Ovary (tissue), 9 donors: ENCODE measurements around the gene OR2L5. TPM values are rescaled to one million over a fixed set of nuclear protein-coding genes. Genes with fewer than 3 reads are reported as not detected.

ENCODE experiments used
- DNase-seq, 5 donors: peaks; one replicate each; pipeline ENCODE4 v3.0.0-alpha.2; 2019 to 2020
- H3K27ac ChIP-seq, 2 donors: fragments of 200-600 bp; one replicate each; pipeline versions ENCODE4 v1.5.1 to v1.8.0; 2019 to 2022
- H3K27me3 ChIP-seq: fragments of 200-600 bp; one replicate; pipeline ENCODE4 v1.8.0; 2022
- H3K36me3 ChIP-seq: fragments of 200-600 bp; sonication (generic); one replicate; pipeline ENCODE4 v1.5.1; 2019
- H3K4me1 ChIP-seq: one replicate; pipeline ENCODE4 v1.8.1; 2013; ENCODE audit warnings: mild to moderate bottlenecking, moderate library complexity; ENCODE audit not compliant: insufficient read depth
- H3K4me3 ChIP-seq: fragments of 200-600 bp; sonication (generic); one replicate; pipeline ENCODE4 v1.5.1; 2017
- H3K9me3 ChIP-seq, 2 donors: fragments of 200-600 bp in 1 of 2; sonication (generic) in 1 of 2; one replicate each; pipeline versions ENCODE4 v1.5.1 to v1.8.1; 2013 to 2019; ENCODE audit warnings: mild to moderate bottlenecking in 1 of 2, moderate library complexity in 1 of 2
- CTCF ChIP-seq, 3 donors: fragments of 450-650 bp in 2 of 3; fragments of 200-600 bp in 1 of 3; IDR thresholded peaks; one replicate each; pipeline versions ENCODE4 v1.5.1 to v1.8.0; 2016 to 2022; ENCODE audit warnings: antibody characterized with exemption in 3 of 3, mild to moderate bottlenecking in 1 of 3
- EP300 ChIP-seq: sonication (generic); formaldehyde crosslinking; IDR thresholded peaks from one replicate; pipeline ENCODE4 v1.6.1; 2017; ENCODE audit warnings: antibody characterized with exemption
- POLR2A ChIP-seq: fragments of 450-650 bp; IDR thresholded peaks from one replicate; pipeline ENCODE4 v1.6.1; 2017; ENCODE audit warnings: antibody characterized with exemption, mild to moderate bottlenecking, moderate library complexity
- WGBS, 3 donors: extraction: QIAGEN DNeasy Blood & Tissue Kit in 1 of 3; methylation state at CpG; one replicate each; pipeline versions ENCODE4 v1.1.5 to v1.1.7; 2013 to 2017; 5-methylcytosine and 5-hydroxymethylcytosine counted together
- intact Hi-C, 4 donors: fragments of 100-400 bp; cut with DNase I; formaldehyde crosslinking; loops; one replicate each; pipeline versions ENCODE4 v1.11.0 to v1.15.1; 2022 to 2023
- polyA plus RNA-seq, 2 donors: library from polyadenylated mRNA; stranded (reverse); fragments of 200-250 nt in 1 of 2; fragments of 350-450 nt in 1 of 2; fragmentation: Illumina TruSeq in 1 of 2; extraction: RNeasy Lipid Tissue Mini Kit (QIAGEN cat#74804) in 1 of 2; gene quantifications; one replicate each; pipeline ENCODE4 v1.2.3, GENCODE V29; 2013 to 2014
- total RNA-seq, 7 donors: library from RNA; depleted of rRNA in 2 of 7; stranded (reverse); fragments of >200 nt in 2 of 7; fragmentation: NEBNext Ultra II Directional in 3 of 7; extraction: Animal tissue kit (Norgen Biotek cat#: 25700) in 3 of 7; gene quantifications; one replicate each; pipeline versions ENCODE4 v1.1.0 to v1.2.4, GENCODE V29; 2016 to 2023
- donor health status: DM: no; HTN: no; CAD: no; lungs with moderate emphysema.
- donor health status: DM: no; HTN: no; CAD: no.
- donor health status: Bipolar disorder and iron deficiency.
- donor health status: DM: yes; HTN: yes; CAD: no.
- donor health status: DM: no; HTN: no; CAD: no.
- donor health status: DM: yes; HTN: yes; CAD: no.

OR2L5 gene
- total and polyA plus RNA-seq, 9 donors, result 0.23 TPM; not detected in 8

- intact Hi-C loops, result no loop called here
- no peak overlapping the region for H3K27ac ChIP-seq
Observed at GRCh38 chr1:247998811-247999210, 14.6 kb upstream of the OR2L5 start.

DNA sequence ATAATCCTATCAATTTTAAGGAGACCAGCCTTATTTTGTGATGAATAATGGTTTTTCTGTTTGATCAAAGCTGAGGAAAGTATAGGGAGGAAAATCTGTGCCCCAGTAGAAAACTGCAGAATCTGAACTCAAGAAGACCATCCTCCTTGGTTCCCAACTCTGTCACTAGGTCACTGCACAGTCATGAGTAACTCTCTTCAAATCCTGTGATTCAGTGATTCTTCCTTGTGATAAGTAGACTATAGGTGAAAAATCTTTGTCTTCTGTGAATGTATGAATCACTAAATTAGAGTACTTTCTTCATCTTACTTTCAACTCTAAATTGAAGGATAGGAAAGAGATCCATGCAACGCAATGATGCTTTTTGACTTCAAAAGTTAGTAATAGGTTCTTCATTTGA is 13.3 kb upstream of the OR2L5 start:
- no peak overlapping the region for H3K4me3 ChIP-seq
- WGBS, 3 donors, result 87 to 93% (median 91%) methylated on average over 1 of the region's 1 CpG
- H3K27me3 ChIP-seq, result peaks cover 2% of the 10 kb centered on the region
- H3K36me3 ChIP-seq, result no peaks in the 10 kb centered on the region
- H3K9me3 ChIP-seq, result no peaks in the 10 kb centered on the region
- no peak for DNase-seq
- no peaks in the 10 kb centered on the region for H3K4me1 ChIP-seq
- intact Hi-C loops, result no loop called here
- TF ChIP-seq POLR2A, result no peak
- no peak for TF ChIP-seq CTCF (IDR thresholded peaks at IDR 0.05)
- no peak overlapping the region for H3K27ac ChIP-seq

More at GRCh38 chr1:247998811-247999210, 14.6 kb upstream of the OR2L5 start:
- 31 to 50% (median 37%) methylated on average over 2 of the region's 2 CpGs for WGBS, 3 donors
- Histone ChIP-seq H3K36me3 (no peaks in the 10 kb centered on the region), H3K27me3 (no peaks in the 10 kb centered on the region), H3K4me1 (no peaks in the 10 kb centered on the region), H3K4me3 (no peak overlapping the region), H3K9me3 (no peaks in the 10 kb centered on the region)
- DNase-seq, result no peak
- TF ChIP-seq CTCF (IDR thresholded peaks at IDR 0.05), result no peak
- TF ChIP-seq POLR2A, result no peak
- TF ChIP-seq EP300, result no peak

GRCh38 chr1:248007778-248008177 is 5.7 kb upstream of the OR2L5 start:
- Histone ChIP-seq H3K27ac (no peak overlapping the region), H3K36me3 (no peaks in the 10 kb centered on the region), H3K4me3 (no peak overlapping the region), H3K27me3 (peaks cover 2% of the 10 kb centered on the region), H3K4me1 (no peaks in the 10 kb centered on the region), H3K9me3 (peaks cover 0 to 3% of the 10 kb centered on the region in 2 donors)
- intact Hi-C loops, result no loop called here
- TF ChIP-seq POLR2A (no peak), CTCF (IDR thresholded peaks at IDR 0.05) (no peak), EP300 (no peak)
- WGBS, 3 donors, result 40 to 51% (median 51%) methylated on average over 1 of the region's 1 CpG
- DNase-seq, result no peak

DNA sequence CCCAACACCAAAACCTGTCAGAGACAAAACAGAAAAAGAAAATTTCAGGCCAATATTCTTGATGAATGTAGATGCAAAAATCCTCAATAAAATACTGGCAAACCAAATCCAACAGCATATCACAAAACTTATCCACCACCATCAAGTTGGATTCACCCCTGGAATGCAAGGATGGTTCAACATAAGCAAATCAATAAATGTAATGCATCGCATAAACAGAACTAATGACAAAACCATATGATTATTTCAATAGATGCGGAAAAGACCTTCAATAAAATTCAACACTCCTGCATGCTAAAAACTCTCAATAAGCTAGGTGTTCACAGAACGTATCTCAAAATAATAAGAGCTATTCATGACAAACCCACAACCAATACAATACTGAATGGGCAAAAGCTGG is 3.8 kb upstream of the OR2L5 start:
- 80 to 84% (median 81%) methylated on average over 3 of the region's 3 CpGs for WGBS, 3 donors
- H3K4me1 ChIP-seq, result no peaks in the 10 kb centered on the region
- TF ChIP-seq CTCF (IDR thresholded peaks at IDR 0.05), result no peak
- TF ChIP-seq POLR2A, result no peak
- TF ChIP-seq EP300, result no peak

DNA sequence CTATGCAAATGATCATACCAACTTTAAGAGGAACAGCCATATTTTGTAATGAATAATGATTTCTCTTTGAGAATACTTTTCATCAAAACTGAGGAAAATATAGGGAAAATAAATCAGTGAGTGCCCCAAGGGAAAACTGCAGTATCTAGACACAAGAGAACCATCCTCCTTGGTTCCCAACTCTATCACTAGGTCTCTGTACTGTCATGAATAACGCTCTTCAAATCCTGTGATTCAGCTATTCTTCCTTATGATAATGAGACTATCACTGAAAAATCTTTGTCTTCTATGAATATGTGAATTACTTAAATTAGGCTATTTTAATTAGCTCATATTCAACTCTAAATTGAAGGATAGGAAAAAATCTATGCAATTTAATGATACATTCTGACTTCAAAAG is 2.3 kb downstream of the OR2L5 start:
- TF ChIP-seq EP300 (no peak), POLR2A (no peak), CTCF (IDR thresholded peaks at IDR 0.05) (no peak)
- intact Hi-C loops, result no loop called here
- H3K4me3 ChIP-seq, result no peak overlapping the region
- H3K9me3 ChIP-seq, result no peaks in the 10 kb centered on the region
- H3K27me3 ChIP-seq, result no peaks in the 10 kb centered on the region
- DNase-seq, result no peak
- WGBS, 3 donors, result 64 to 78% (median 72%) methylated on average over 1 of the region's 1 CpG
- H3K36me3 ChIP-seq, result no peaks in the 10 kb centered on the region
- no peaks in the 10 kb centered on the region for H3K4me1 ChIP-seq
- no peak overlapping the region for H3K27ac ChIP-seq

More for the DNA sequence above, 3.8 kb upstream of the OR2L5 start:
- H3K27me3 ChIP-seq, result no peaks in the 10 kb centered on the region
- intact Hi-C loops, result no loop called here
- no peaks in the 10 kb centered on the region for H3K36me3 ChIP-seq
- no peak overlapping the region for H3K4me3 ChIP-seq
- no peak for DNase-seq
- H3K27ac ChIP-seq, result no peak overlapping the region
- peaks cover 0 to 3% of the 10 kb centered on the region in 2 donors for H3K9me3 ChIP-seq
